HG03045 (cell line): ENCODE results near the gene TOB2.

Experiments
- ATAC-seq: cut with Tn5 transposase; IDR thresholded peaks from one replicate; pipeline ENCODE4 v1.9.1; 2021; ENCODE audit warnings: mild to moderate bottlenecking, moderate library complexity; ENCODE audit not compliant: unreplicated experiment

TOB2 gene, protein sequence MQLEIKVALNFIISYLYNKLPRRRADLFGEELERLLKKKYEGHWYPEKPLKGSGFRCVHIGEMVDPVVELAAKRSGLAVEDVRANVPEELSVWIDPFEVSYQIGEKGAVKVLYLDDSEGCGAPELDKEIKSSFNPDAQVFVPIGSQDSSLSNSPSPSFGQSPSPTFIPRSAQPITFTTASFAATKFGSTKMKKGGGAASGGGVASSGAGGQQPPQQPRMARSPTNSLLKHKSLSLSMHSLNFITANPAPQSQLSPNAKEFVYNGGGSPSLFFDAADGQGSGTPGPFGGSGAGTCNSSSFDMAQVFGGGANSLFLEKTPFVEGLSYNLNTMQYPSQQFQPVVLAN

DNA sequence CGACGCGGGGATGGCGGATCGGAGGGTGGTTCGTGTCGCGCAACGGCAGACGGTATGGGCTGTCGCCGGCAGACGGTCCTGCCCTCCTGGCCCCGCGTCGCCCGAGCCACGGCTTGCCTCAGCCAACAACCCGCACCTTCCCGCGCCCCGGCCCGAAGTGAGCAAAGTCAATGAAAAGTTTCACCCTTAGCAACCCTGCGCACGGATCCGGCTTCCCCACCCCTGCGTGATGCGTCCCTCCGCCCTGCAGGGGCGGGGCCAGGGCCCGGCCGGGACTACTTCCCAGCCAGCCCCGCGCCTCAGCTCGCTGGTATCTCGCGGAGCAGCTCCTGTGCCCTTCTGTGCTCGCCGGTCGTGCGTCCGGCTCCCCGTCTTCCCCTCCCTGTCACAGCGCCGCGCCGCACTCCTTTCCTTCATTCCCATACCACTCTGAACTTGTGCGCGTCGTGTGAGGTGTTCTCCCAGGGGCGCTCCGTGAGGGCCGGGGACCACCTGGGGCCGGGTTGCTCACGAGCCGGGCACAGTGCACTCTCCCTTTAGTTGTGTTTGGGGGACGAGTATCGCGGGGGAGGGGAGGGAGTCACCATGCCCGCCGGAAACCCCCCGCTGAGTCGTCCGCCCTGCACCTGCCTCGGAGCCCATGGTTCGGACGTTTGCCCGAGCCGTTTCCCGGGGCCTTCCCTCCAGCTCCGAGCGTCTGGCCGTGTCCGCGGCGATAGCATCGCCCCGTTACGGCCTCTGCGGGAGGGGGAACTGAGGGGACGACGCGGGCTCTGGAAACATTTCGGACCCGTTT, at the start of gene TOB2:
Gene TOB2, minus strand, starts transcription at position 163 of the 796 bp plus-strand sequence. CDS start 9,456 bp downstream, outside the sequence.
- peak; percentile 43 for ATAC-seq

DNA sequence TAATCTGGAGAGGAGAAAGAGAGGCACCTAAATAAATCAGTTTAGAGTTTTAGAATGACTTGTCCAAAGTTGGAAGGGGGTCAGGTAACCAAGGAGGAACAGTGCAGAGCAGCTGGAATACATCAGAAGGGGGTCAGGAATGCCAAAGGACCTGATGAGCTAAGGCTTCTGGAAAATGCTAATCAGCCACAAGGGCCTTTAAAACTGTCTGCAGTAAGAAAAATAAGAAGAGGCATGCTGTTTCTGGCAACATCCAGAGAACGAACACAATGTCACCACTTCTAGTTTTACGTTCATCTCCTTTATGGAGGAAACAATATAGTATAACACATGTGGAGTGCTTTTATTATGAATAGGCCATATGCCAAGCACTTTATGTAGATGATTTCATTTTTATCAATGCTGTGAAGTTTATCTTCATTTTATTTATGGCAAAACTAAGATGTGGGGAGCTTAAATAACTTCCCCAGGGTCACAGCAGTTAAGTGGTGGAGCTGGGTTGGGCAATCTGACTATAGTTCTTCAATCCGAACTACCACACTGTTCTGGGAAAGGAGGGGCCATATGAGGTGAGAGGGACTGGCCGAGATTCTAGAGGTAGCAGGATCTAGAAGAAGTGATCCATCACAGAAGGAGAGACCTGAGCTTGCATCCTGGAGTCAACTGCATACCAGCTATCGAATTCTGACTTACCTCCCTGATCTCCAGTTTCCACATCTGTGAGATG, 44.9 kb upstream of the TOB2 start:
- no peak for ATAC-seq

DNA sequence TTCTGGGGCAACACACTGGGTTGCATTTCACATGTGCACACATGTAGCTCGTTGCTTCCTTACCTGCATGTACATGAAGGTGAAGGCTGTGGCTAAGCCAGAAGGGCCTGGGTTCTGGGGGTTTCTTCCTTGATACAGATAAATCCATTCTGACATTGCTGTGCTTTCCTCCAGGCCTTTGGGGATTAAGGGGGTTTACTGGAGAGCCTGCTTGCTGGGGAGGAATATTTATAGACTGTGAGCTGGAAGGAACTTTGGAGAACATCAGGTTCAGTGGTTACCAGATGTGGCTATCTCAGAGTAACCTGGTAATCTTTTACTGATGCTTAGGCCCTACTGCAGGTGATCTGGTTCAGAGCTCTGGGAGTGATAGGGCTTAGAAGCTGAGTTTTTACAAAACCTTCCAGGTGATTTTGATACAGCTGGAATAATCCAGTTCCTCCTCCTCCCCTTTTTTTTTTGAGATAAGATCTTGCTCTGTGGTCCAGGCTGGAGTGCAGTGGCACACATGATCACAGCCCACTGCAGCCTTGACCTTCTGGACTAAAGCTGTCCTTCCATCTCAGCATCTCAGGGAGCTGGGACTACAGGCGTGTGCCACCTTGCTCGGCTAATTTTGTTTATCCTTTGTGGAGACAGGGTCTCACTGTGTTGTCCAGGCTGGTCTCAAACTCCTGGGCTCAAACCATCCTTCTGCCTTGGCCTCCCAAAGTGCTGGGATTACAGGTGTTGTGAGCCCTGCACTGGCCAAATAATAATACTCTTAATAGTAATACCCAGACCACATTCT, 42.2 kb upstream of the TOB2 start:
- no peak for ATAC-seq

DNA sequence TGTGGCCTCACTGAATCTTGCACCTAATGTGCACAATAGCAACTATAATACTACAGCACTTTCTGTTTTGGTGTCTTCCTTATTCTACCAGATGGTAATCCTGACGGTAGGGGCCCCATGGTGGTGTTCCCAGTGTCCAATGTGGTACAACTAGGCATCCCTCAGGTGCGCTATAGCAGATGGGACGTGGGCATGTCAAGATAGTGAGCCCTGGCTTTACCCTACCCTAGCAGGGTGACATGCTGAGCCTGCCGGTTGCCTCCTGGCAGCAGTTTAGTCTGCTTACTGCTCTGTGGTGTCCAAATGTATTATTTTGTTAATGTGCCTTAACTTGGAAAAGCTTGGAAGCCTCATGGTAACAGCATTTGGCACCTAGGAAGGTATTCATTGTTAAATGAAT, 41.5 kb upstream of the TOB2 start:
- no peak for ATAC-seq

DNA sequence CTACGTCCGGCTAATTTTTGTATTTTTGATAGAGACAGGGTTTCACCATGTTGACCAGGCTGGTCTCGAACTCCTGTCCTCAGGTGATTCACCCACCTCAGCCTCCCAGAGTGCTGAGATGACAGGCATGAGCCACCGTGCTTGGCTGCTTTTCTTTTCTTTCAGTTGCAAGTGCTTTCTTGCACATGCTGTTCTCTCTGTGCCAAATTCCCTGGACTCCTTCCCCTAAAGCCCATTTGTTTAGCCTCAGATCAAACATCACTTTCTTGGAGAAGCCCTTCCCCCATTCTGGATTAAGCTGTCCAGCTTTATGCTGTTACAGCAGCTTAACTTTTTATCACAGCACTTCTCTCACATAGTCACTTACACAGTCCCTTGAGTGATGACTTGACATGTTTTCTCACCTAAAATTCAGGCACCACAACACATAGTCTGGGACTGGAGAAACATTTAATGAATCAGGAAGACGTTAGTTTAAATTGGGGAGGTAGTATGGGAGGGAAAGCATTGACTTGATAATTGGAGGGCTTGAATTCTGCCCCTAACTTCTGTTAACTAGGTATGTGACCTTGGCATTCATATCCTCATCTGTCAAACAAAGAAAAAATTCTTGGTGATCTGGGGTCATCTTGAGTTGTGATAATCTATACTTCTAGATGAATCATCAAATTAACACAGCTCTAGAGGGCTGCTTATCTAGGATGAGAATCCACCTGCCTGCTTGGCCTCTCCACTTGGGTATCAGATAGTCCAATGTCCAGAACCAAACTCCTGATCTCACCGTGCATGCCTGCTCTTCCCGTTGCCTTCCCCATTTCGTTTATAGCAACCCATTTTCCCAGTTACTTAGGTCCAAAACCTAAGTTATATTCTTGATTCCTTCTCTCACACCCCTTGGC, 40.7 kb upstream of the TOB2 start:
- no peak for ATAC-seq

DNA sequence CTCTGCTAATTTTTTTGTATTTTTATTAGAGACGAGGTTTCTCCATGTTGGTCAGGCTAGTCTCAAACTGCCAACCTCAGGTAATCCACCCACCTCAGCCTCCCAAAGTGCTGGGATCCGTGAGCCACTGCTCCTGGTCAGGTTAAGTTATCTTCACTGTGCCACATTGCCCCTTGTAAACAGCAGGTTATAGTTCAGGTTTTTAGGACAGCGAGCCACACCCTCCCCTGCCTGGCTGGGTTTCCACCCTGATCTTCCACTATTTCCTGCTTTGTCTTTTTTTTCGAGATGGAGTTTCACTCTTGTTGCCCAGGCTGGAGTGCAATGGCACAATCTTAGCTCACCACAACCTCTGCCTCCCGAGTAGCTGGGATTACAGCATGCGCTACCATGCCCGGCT, 38.4 kb upstream of the TOB2 start:
- no peak for ATAC-seq

DNA sequence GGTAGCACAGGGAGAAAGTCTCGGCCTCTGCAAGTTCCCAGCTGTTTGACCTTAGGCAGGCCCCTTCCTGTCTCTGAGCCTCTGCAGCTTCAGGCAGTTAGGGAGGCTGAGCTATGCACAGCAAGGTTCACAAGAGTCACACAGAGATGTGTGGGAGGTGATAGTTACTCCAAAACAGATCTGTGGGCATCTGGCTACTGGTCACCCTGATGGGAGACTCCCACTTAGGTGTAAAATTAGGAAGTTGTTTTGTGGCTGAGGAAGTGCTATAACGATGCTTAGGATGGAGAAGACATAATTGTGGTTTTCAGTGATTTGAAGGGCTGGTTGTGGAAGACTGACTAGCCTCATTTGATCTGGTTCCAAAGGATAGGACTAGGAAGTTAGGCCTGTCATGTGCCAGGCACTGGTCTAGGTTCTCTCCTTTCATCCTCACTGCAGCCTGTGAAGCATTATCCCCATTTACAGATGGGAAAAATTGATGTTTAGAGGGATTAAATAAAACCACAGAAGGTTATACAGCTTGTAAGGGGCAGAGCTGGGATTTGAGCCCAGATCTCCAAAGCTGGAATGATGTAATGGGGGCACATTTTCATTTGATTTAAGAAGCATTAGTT, 35.8 kb upstream of the TOB2 start:
- ATAC-seq: no peak

DNA sequence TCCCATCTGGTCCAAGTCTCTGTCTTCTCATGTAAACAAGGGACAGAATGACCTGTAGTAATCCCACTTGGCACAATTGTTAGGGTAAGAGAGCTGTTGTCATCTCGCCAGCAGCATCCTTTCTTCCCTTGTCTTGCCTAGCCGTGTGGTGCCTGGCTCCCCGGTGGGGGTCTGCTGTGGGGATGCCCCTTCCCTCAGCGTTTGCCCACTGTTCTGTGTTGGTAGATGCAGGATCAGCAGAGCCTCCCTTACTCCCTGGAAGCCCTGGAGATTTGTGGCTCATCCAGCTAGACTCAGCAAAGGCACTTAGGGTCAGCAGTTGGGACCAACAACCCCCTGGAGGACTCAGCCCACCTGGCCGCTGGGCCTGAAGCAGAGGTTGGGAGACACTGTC, 35.3 kb upstream of the TOB2 start:
- no peak for ATAC-seq

DNA sequence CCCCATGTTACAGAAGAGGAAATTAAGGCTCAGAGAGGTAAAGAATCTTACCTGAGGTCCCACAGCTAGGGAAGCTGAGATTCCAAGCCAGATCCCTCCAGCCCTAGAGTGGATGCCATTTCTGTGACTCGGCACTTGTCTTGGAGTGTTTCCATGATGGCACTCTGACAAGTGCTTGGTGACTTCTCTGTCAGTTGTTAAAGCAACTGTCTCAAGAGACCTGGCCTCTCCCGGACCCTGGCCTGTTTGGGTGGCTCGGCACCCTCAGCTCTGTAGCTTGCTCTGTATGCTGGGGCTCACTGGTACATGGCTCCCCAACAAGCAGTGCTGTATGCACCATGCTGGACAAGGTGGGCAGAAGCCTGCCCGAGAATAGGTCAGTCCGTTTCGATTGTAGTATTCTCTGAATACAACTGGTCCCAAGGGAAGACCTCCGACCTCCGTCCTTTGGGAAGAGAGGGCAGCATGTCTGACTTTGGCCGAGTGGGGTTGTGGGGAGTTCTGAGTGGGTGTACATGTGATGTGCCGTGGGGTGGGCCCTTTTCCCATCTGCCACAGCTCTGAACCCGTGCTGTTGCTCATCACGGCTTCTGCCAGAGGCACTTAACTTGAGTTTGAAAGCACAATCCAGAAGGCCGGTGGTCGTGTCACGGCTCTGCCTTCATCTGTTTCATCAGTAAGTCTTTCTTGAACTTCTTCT, 34.7 kb upstream of the TOB2 start:
- ATAC-seq: no peak

DNA sequence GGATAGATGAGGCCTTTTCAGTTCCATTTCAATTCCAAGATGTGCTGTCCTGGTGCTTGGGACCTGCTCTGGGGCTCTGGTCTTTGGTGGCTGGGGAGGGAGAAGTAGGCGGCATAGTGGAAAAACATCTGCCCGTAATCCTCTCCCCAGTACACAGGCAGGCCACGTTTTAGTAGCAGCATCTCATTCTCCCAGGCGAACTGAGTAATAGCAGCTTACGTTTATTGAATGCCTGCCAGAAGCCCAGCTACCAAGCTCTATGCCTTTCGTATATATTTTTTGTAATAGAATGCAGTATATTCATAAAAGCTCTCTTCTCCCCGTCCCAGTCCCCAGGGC, 33.8 kb upstream of the TOB2 start:
- no peak for ATAC-seq

DNA sequence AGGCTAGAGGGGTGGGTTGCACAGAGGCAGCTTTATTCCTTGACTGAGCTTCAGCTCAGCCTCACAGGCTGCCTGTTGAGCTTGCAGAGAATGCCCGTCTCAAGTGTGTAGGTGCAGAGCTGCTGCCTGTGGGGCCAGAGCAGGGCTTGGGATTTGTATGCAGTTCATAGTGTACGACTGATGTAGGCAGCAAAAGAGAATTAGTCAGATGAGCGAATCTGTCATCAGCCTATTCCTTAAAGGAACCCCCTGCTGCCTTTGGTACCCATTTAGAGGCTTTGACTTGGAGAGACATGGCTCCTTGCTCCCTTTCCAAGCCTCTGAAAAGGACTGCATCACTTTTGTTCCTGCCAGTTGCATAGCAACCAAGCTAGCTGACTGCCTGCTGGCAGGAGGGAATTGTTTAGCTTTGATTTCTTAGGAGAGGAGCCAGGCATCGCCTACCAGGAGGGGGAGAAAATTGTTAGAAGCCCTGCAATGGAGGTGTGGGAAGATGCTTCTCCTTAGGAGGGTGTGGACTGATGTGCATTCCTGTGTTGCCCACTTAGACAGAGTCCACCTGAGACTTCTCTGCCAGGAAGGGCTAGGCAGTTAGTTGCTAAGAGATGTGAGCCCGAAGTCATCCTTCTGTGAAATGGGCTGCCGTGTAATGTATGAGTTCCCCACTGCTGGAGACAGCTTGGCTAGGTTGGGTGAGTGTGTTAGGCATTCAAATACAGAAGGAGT, 33.2 kb upstream of the TOB2 start:
- no peak for ATAC-seq

DNA sequence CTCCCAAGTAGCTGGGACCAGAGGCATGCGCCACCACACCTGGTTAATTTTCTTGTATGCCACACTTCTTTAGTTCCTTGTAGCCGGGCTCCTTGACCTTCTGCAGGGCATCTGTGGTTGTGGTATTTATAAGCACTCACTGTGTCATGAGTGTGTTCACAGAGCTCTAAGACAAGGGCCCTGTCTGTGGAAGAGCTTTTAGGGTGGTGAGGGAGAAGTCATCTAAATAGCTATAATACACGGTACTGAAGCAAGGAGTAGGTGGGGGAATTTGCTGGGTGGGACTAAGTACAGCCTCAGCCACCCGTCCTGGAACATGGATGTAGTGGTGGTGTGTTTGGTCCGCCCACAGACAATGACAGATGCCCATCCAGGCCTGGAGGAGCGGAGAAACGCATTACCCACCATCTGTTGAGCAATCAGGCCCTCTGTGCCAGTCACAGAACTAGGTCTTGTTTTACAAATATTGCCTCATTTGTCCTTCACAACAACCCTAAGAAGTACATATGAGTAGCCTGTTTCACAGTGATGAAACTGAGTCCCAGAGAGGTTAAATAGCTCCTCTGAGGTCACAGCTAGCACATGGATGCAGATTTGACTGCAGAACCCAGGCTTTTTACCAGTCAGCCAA, 32.4 kb upstream of the TOB2 start:
- no peak for ATAC-seq

DNA sequence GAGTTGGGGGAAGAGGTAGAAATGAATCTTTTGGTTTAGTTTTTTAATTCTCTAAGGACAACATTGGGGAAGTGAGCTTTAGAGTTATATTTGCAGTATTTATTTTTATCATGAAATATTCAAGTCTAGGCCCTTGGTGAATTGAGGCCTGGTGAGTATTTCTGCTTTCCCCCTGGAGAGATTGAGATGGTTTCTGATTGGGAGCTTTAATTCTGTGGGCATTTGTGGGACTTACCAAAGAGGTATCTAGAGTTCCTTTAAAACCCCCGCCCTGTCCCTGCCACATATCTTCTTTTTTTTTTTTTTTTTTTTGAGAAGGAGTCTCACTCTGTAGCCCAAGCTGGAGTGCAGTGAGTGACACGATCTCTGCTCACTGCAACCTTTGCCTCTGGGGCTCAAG, 31.9 kb upstream of the TOB2 start:
- ATAC-seq: no peak

DNA sequence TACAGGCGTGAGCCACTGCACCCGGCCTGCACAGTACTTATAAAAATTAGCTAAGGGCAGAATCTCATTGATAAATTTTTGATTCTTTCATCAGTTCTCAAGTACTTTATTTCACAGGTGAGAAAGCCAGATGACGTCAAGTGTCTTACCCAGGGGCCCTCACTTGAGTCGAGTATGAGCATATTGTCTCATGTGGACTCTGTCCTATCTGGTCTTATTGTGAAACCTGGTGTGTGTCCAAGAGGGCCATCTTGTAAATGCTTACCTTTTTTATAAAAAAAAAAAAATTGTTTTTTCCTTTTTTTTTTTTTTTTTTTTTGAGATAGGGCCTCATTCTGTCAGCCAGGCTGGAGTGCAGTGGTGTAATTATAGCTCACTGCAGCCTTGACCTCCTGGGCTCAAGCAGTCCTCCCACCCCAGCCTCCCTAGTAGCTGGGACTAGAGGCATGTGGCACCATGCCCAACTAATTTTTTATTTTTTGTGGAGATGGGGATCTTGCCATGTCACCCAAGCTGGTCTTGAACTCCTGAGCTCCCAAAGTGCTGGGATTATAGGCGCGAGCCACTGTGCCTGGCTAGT, 28.4 kb upstream of the TOB2 start:
- ATAC-seq: no peak

DNA sequence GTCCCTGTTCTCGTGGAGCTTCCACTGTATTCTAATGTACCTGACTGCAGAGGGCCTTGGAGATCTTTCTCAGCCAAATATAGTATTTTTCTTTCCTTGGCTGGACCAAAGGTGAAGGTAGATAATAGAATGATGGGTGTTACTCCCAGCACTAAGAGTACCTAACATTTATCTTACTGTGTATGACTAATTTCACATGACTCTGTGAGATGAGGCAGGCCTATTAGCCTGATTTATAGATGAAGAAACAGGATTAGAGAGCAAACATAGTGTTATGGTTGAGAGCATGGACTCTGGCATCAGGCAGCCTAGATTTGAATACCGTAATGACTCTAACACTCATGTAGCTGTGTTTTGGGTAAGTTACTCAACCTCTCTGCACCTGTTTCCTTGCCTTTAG, 25.0 kb upstream of the TOB2 start:
- ATAC-seq: no peak

DNA sequence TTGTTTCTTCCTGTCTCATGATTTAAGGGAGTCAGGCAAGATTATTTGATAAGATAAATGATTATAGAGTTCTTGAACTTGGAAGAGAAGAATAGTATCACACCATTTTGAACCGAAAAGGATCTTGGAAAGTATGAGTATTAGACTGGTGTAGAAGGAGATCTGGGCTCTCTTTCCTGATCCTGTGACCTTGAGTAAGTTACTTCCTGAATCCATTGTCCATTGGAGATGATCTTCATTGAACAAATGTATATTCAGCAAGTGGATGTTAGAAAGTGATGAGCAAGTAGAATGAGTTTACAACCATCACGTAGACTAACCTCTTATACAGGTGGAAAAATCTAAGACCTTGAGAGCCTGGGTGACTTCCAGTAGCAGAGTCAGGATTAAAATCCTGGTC, 24.3 kb upstream of the TOB2 start:
- no peak for ATAC-seq

DNA sequence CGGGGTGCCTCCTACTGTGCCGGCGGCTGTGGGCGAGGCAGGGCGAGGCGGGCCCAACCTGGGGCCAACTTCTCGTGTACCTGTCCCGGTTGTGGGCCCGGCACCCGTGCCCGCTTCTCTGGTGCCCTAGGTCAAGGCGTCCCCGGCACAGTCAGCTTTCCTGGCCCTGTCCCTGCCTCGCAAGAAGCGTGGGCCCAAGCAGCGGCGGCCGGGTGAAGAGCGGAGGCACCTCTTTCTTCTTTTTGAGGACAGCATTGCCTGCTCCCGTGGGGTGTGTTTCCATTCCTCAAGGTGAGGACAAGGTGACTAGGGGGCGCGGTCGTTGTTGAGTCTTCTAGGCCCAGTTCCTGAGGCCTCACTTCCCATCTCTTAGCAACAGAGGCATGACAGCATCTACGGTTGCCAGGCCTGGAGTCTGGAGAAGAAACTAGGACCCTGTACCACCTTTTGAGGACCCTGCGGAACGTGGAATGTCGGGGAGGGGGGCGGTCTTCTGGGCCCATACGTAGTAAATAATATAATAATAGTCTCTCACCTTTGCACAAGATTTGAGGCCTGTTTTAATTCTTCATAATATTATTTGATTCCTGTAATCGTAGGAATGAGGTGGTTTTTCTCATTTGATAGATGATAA, 22.7 kb upstream of the TOB2 start:
- ATAC-seq: no peak
